HG02678 (cell line): ENCODE measurements around the gene CCDC159.

ENCODE experiments used
- ATAC-seq: cut with Tn5 transposase; IDR thresholded peaks from one replicate; pipeline ENCODE4 v1.9.1; 2021; ENCODE audit warnings: mild to moderate bottlenecking, moderate library complexity; ENCODE audit not compliant: unreplicated experiment

CCDC159 gene

DNA sequence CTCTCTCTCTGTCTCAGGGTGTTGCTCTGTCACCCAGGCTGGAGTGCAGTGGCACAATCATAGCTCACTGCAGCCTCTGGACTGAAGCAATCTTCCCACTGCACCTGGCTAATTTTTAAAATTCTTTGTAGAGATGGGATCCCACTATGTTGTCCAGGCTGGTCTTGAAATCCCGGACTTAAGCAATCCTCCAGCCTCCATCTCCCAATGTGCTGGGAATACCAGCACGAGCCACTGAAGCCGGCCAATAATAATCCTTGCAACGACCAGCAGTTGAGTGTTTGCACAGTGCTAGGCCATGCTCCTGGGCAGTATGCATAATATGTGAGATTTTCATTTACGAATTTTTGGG, 38.4 kb downstream of the CCDC159 start:
- ATAC-seq = no peak

DNA sequence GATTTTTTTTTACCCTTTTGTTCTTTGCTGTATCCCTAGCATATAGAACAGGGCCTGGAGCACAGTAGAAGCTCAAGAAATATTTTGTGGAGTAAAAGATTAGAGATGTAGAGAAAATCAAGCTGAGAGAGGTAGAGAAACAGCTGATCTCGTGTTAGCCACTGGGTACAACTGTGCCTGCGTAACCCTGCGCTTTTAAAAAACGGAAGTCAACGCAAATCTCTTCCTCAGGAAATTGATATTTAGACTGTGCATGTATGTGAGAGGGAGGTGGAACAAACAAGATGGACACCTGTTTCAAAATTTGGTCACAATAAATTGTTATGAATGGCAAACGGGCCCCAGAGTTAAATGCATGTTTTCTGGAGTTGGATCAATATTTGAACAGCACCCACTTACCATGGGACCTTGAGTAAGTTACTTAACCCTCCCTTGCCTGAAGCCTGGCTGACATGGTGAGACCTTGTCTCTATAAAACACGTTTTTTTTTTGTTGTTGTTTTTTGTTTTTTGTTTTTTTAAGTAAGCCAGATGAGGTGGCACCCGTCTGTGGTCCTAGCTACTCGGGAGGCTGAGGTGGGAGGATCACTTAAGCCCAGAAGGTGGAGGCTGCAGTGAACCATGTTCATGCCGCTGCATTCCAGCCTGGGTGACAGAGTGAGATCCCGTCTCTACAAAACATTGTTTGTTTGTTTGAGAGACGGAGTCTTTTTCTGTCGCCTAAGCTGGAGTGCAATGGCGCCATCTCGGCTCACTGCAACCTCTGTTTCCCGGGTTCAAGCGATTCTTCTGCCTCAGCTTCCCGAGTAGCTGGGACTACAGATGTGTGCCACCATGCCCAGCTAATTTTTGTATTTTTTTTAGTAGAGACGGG, 41.1 kb downstream of the CCDC159 start:
- no peak for ATAC-seq

DNA sequence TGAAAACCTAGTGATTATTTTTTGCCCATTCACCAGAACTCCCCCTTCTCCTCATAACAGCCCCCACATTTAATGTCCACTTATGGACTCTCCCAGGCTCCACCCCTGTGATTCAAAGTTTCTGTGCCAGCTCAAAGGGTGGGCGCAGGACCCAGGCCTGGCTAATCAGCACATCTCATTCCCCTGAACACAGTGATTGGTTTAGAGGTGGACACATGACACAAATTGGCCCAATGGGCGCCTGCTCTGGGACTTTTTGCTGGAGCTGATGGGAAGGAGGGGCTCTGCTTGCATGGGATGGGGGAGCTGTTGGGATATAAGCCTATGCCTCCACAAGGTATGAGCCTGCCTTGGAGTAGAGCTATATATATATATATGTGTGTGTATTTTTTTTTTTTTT, 44.0 kb downstream of the CCDC159 start:
- ATAC-seq = no peak

DNA sequence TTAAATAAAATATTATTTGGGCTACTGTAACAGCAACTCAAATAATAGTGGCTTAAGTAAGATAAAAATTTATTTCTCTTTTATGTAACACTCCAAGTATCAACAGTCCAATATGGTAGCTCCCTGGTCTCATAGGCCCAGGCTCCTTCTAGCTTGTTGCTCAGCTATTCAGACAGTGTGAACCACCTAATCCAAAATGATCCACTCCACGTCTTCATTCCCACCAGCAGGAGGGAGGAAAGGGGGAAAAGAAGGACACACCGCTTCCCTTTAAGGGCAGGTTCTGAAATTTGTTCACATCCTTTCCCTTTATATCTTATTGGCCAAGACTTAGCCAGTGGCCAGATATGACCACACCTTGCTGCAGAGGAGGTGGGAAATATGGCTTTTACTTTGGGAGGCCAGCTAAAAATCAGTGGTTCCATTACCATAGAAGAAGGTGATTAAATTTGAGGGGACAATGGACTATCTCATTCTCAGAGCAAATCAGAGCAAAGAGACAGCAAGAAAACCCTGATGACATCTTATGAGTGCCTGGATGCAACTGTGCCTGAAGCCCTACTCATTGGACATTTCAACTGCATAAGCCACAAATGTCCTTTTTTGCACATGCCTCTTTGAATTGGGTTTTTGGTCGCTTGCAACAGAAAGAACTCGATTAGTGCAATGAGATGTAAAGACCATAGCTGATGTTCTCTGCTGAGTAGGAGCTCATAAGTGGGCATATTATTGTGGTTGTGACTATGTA, 44.8 kb downstream of the CCDC159 start:
- ATAC-seq = no peak

DNA sequence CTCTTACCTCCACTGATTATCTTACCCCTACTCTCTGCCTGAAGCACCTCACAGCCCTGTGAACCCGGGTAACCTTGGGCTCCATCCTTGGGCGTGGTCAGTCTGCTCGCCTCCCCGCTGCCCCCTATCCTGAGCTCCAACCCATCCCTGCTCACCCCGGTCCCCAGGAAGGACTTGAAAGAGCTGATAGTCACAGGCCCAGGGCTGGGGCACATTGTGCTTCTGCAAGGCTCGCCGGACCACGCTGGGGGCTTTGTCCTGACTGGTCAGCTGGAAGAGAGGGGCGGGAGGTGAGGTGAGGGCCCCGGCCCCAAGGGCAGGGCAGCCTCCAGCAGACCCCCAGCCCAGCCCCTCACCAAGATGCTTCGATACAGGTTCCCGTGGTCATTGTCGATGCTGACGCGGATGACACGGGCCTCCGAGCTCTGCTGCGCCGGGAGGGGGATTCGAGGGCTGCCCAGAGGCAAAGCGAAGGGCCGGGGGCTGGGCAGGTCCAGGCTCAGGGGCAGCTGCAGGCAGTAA, 50.8 kb downstream of the CCDC159 start:
- ATAC-seq = no peak

DNA sequence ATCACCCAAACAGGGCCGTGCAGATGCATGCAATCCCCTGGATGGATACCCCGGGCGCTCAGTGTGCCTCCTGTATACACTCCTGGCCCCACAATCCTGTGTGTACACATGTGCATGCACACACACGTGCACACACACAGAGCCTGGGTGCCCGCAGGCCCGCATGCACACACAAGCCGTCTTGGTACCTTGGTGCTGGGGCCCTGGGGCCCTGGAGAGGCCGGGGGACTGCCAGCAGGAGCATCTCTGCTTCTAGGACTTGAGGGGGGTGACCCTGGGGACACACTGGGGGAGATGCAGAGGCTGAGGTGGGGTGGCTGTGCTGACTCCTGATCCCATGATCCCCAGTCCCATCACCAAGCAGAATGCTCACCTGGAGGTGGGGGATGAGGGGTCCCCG, 53.3 kb downstream of the CCDC159 start:
- no peak for ATAC-seq

DNA sequence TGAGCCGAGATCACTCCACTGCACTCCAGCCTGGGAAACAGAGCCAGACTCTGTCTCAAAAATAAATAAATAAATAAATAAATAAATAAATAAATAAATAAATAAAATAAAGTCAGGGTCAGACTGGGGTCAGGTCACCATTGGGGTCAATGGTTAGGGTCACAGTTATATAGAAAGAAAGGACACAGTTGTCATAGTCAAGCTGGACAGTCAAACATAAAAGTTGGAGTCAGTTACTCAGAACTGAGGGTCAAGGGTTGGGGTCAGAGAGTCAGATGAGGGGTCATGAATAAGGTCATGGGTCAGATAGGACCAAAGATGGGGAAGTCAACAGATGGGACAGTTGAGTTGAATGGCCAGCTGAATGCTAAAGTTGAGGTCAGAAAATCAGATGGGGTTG, 54.5 kb downstream of the CCDC159 start:
- no peak for ATAC-seq

DNA sequence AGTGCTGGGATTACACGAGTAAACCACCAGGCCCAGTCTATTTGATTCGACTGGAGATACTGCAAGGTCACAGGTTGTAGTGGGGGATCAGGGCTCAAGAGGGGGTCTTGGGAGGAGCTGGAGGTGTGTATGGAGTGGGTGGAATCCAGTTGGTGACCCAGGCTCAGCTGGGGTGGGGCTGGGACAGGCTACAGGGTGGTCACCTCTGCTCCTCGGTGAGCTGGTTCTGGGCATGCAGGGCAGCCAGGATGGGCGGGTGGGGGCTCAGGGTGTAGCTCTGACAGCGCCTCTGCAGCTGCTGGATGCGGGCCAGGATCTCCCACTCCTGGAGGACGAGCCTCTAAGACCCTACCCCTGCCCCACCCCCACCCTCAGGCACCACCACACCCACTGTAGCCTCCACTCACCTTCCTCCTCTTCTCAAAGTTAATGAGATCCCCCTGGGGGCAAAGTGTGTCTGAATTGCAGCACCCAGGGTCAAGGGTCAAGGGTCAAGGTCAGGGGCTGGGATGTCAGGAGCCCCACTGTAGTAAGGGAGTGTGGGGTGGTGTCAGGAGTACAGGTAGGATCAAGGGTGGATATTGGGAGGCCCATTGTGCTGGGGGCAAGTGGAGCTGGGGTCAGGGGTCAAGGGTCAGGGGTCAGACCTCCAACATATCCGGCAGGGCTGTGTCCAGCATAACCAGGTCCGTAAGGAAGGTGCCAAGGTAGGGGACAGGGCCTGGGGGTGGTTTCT, 55.7 kb downstream of the CCDC159 start:
- ATAC-seq = no peak
